GM04503 (cell line): ENCODE measurements around the gene MYADML2.
"Not testable (repeated sequence)": the region's sequence is repeated elsewhere in the genome, so short reads cannot be mapped to it uniquely, and the experiment has no call there.

Source experiments
- DNase-seq: peaks from one replicate; pipeline ENCODE4 v3.0.0-alpha.2; 2012; ENCODE audit warnings: low read depth

The MYADML2 gene

DNA sequence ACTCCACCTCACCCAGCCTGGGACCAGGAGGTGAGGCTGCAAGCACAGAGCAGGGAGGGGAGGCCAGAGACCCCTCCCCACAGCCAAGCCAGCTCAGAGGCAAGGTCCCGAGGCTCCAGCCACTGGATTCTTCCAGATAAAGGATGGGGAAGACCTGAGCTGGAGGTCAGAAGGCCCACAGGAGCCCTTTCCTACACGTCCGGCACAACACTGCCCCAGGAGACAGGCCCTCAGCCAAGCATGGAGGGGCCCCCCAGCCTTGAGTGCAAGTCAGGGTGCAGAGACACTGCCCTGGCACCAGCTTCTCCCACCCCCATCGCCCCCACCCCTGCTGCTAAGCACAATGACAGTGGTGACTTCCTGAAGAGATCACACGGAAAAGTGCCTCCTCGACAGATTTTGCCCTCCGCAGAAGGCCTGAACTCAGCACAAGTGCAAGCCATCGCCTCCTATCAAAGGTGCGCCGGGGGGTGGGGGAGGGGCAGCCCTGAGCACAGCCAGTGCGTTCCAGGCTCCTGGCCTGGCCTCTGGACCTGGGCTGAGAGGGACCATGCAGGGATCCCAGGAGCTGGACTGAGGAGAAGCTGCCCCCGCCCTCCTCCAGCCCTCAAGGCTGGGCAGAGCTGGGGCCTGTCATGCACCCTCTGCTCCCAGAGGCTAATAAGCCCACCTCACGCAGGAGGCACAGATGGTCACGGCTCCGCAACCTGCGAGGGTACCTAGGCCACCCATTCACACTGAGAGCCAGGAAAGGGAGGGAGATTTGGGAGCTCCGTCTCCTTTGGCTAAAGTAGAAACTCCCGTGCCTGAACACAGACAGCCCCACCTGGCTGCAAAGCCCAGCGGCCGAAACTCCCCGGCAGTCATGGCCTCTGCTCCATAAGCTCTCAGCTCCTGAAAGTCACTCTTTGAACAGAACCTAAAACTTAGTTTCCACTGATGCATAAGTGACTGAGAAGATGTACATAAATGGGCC is 22.2 kb downstream of the MYADML2 start:
- no peak for DNase-seq

DNA sequence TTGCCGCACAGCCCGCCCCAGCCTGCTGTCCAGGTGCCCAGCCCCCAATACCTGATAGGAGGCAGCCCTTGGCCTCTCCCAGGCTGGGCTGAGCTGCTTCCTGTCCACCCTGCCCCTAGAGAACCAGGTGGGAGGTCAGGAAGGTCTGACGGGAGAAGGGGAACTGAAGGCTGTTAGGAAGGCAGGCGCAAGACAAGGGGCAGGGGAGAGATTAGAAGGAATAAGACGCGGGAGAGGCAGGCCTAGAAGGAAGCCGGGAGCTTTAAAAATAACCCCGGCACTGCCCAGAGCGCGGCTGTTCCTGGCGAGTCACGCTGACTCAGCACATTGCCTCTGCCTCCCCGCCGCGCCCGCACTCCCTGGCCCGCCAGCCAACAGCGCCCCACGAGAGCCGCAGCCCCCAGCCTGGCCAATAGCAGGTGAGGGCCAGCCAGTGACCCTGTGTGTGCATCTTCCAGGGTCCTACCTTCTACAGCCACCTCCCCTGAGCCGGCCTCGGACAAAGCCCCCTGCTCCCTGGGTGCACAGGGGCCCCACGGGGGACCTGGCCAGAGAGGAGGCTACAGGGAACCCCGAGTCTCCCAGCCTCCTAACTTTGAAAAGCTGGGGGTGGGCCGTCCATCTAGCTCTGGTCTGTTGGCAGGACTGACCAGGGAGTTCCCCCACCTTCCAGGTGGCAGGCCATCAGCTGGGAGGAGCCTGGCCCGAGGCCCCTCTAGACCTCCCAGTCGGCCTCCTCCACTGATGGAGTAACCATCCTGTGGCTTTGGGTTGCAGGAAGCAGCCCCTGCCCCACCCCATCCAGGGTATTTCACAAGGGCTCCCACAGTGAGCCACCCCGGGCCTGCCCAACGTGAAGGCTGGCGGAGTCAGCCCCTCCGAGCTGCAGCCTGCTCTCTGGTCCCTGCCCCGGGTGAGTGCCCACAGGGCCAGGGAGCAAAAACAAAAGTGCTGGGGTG is 23.5 kb downstream of the MYADML2 start:
- no peak for DNase-seq

DNA sequence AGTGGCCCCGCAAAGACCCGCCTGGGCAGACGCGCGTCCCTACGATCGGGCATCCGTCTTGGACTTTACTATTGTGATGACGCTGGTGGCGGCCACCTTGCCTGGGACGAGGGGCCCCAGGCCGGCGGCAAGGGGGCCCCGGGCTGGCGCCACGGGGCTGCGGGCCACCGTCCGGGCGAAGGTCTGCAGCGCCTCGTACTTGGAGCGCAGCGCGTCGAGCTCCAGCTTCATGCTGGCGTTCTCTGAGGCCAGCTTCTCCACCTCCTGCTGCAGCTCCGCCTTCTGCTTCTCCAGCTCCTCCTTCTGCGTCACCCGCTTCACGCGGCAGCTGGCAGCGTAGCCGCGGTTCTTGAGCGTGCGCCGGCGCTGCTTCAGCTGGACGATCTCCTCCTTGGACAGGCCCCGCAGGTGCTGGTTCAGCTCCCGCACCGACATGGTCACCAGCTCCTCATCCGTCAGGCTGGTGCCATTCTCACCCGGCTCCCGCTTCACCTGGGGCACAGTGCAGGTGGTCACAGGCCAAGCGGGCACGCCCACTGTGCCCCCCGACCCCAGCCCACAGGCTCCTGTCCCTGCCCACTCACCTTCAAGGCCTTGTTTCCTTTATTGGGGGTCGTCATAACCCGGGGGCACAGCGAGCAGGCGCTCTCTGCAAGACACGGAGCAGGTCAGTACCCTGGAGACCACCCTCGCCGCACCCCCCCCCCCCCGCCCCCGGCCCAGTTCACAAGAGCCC is 24.3 kb downstream of the MYADML2 start:
- DNase-seq, result no peak

DNA sequence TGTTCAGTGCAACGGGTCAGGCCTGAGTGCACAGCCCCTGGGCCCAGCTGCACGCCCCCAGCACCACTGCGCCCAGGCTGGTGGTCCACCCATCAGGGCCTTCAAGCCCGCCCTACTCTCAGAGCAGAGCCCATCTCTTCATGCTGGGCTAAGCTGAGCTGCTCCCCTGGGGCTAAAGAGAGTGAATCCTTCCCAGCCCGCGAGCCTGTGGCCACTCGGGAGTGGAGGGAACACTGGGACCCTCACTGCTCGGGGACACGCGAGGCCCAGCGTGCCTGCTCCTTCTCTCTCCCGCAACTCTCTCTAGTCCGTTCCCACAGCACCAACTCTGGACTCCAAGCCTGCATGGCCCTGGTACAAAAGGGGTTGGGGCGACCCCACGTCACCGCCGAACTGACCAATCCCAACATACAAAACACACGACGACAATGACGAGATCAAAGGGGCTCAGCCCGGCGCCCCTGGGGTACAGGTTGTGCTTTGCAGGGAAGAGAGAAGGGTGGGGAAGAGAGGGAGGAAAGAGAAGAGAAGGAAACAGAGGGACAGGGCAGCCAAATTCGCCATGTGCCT is 25.0 kb downstream of the MYADML2 start:
- no peak for DNase-seq

DNA sequence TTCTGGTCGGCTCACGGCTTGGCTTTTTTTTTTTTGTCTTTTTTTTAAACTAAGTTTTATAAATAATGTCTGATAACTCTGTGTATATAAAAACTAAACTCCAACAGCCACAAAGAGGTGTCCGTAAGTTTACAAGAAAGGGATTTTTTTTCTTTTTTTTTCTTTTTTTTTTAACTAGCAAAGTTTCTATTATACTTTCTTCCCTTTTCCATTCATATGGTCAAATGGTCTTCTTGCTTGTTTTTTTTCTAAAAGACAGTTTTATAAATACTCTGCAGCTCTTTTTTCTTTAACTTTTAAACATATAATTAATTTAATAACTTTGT is 25.5 kb downstream of the MYADML2 start:
- no peak for DNase-seq

DNA sequence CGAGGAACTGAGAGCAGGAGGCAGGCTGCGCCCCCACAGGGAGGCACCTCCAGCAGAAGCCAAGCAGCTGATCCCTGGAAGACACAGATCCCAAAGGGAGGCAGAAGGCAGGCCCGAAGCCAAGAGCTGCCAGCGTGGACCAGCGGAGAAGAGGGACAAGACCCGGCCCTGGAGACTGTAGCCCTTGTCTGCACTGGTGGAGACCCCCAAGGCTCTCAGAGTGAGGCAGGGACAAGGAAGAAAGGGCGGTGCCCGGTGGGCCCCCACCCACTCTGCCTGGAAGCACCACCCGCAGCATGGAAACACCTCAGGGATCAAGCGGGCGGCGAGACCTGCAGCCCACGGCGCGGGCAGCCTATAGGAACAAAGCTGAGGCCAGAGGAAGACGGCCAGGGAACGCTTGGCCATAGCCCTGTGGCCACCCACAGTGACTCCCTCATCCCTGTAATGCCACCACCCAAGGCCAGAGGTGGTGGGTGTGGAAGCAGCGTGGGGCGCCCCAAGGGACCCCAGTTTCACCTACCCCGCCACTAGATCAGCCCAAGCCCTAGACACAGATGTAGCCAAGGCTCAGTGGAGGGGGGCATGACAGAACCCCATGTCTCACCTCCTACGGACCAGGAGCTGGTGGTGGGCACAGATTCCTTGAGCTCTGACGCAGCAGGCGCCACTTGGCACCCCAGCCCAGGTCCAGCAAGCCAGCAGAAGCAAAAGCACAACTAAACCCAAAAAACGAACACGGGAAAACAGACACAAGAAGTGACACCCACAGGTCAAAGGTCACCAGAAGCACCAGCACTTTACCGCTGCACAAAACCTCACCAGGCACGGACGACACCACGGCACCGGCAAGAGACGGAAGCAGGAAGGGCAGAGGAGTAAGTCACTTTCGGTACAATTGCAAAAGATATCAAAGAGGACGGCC is 26.2 kb downstream of the MYADML2 start:
- no peak for DNase-seq

DNA sequence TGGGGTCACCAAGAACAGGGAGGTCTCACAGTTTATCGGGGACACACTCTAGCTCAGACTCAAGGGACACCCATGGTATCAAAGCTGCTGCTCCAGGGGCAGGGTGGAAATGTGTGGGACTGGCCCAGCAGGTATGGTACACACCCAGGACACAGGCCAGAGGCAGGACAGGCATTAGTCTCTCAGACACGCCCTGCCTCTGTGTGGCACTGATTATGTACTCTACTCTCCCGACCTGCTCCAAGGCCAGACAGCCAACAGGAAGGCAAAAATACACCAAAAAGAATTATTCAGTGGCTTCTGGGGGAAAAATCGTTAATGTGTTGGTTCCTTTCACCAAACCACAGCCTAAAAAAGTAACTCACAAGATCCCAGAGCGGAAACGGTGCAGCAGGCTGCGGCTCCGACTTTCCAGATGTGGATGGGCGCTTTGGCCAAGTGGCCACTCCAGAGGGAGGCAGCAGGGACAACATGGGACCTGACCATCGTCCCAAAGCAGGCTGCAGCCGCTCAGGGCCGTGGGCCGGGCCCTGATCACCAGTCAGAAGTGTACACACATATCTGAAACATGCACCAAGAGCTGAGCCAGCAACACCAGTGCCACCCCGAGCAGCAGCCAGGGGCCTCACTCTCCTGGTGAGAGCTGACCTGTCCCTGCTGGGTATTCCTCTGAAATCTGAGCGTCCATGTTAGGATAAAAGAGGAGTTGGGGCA is 28.0 kb downstream of the MYADML2 start:
- no peak for DNase-seq

DNA sequence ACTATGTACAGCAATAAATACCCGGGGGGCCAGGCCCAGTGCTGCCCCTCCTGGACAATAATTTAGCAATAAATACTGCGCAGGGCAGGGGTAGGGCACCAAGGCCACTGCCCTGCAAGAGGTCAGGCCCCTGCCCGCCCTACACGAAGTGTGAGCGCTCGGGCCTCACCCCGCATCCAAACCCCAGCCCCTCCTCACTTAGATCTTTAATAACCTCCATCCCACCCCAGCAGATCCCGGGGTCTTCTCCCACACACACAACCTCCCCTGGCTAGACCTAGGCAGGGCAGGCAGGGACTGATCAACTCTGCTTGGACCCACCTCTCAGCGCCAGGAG is 28.7 kb downstream of the MYADML2 start:
- DNase-seq, result not testable (repeated sequence)

DNA sequence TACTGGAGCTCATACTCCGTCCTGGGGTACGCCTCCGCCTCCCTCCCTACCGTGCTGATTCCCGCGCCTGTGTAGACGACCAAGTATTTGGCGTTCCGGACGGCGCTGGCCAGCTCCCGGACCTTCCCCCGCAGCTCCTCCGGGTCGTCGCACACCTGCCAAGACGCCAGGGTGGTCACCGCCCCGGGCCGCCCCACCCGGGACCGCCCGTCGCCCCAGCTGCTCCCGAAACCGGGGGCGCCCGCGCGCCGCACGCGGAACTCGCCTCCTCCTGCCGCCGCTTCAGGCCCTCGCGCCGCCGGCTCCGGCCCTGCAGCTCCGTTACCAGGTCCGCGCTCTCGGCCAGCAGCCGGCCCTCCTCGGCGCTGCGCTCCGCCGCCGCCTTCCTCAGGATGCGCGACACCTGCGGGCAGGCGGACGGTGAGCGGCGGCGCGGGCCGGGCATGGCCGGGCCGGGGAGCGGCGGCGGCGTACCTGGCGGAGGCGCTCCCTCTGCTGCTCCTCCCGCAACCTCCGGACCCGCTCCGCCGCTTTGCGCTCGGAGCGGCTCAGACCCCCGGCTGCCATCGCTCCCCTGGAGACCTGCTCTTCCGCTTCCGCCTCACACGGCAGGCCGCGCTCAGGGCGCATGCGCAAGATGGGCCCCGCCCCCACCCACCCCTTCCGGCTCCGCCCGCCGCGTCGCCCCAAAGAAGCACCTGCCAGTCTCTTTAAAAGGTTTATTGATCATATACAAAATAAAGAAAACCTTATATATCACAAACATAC is 29.3 kb downstream of the MYADML2 start, which contains the start of gene SIRT7:
Gene SIRT7 (minus strand): TSS at position 612 of the 768 bp plus-strand sequence. CDS start 45 bp downstream, at position 567.
- no peak for DNase-seq

DNA sequence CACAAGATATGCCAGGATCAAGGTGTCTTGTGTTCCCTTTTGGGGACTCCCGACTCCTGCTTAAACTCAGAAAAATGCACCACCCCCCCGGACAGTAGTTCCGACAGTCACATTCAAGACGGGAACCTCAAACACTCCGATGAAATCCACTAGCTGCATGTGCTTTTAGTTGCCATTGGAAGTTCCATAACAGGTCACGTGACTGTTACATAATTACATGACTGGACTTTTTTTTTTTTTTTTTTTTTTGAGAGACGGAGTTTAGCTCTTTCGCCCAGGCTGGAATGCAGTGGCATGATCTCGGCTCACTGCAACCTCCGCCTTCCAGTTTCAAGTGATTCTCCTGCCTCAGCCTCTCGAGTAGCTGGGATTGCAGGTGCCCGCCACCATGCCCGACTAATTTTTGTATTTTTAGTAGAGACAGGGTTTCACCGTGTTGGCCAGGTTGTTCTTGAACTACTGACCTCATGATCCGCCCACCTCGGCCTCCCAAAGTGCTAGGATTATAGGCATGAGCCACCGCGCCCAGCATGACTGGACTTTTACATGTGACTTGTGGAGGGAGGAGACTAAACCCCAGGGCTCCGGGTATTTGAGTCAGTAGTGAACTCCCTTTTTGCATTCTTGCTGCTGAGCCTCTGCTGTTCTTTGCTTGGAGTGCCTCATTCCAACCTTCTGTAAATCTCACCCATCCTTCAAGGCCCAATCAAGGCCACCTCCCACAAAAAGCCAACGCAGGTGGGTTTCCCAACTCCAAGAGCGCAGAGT is 30.6 kb downstream of the MYADML2 start:
- no peak for DNase-seq

DNA sequence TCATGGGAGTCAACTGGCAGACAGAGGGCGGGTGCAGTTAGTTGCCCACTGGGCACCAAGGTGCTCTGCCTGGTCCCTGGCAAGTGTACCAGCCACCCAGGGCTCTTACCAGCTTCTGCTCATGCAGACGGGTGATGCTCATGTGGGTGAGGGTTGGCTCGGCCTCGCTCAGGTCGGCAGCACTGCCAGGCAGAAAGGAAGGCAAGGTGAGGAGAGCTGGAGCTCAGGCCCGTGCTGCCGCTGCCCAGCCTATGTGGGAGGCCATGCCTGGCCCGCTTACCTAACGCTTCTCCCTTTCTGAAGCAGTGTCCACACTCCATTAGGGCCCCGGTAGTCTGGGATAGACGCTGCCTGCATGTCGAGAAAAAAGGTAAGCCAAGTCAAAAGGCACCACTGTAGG is 31.7 kb downstream of the MYADML2 start:
- DNase-seq, result no peak

DNA sequence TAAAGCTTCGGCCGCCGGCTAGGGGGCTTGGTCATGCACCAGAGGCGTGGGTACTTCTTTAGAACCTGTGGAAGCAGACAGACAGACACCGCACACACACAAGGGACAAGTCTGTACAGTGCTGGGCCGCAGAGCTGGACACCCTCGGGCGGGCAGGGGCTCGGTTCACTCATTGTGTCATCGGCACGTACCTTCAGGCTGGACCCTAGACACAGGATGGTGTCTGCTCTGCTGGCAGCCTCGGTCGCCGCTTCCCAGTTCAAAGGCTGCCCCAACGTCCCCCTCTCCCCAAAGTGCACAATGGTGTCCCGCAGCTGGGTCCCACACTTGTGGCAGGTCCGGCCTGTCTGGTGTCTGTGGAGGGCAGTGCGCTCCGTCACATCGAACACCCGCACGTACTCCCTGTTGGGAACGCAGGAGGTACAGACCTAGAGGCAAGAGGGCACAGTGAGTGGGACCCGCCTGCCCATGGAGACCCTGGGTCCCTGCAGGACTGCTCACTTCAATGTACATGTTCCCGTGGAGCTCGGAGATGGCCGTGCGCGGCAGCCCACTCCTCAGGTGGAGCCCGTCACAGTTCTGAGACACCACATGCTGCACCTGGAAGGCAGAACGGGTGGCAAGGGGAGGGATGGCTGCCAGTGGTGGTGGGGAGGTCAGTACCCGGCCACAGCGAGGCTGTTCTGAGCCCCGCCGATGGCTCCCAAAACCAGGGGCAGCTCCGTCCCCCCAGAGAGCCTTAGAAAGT is 32.8 kb downstream of the MYADML2 start:
- no peak for DNase-seq

DNA sequence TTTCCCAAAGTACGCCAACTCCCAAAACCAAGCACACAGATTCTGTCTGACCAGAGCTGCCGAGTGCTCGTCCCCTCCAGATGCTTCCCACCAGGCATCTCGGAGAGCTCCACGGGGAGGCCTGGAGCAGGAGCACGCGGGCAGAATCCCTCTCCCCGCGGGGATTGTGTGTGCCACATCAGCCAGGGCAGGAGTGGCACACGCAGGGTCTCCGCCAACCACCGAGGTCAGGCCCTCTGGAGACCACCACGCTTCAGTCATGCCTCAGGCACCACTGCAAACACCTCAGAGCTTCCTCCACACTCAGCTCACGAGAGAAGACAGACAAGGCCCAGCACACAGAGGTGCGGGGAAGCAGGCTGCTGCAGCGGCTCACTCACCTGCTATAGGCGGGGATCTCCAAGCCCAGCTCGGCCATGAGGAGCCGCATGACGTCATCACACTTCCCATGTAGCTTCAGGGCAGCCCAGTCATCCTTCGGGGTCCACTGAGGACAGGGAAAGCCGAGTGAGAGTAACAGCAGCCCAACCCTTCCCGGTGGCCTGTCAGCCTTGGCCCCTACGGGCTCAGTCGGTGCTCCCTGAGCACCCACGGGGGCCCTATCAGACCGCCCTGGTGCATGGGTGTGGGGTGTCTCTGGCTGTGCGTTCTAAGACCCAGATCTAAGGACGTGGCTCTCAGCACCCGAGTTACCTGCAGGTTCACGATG is 33.5 kb downstream of the MYADML2 start:
- DNase-seq, result no peak

DNA sequence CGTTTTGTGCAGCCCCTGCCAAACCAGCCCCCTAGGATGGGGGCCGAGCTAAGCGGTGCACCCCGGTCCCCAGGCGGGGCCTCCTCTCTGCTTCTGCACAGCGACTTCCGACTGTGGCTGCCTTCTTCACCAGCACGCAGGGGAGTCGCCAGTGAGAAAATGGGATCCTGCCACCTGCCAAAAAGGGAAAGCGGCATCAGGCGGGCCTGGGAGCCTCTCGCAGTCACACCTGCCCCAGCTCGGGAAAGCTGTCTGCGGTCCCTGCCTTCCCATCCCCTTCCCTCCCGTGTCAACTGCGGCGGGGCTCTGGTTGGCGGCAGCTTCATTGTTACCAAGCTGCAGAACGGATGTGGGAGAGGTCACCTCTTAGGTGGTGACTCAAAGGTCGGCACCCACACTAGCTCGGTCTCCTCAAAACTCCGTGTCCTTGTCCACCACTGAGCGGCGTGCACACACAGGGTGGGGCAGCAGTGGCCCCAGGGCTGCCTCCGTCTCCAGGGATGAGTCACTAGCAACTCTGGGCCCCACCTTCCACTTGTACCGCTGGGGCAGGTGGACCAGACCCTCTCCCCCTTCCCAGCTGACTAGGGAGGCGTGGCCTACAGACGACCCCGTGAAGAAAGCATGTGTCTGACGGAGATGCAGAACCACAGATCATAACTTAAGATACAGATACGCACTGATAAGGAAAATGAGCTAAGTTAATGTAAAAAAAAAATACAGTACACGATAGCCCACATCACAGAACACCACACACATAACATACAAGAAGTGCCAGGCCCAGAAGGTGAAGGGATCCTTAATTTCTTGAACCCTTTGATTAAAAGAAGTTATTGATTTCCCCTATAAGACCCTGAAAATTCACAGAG is 34.4 kb downstream of the MYADML2 start:
- no peak for DNase-seq

DNA sequence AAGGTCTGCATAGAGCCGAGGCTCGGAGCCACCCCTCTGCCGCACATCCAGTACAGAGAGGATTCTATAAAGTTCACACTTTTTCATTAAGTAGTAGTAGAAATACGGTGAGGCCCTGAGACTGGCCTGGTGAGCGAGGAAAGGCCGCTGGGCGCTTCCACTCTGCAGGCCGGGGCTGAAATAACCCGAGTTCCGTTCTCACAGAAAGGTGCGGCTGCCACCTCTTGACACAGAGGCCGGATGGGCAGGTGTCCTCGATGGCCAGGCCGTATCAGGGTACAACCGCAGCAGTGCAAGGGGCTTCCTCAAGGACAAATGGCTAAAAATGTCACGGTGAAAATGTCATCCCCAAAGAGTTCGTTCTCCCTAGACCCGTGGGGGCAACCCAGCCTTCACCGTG is 35.1 kb downstream of the MYADML2 start:
- DNase-seq, result no peak
